GM12892 (cell line): Measurements from ENCODE around the gene DTD1.

Experiments used
- POLR2A ChIP-seq: IDR thresholded peaks from 2 replicates; pipeline ENCODE4 v1.6.1; 2011; ENCODE audit warnings: low read depth, low read length, control low read depth
- POLR2AphosphoS5 ChIP-seq: IDR thresholded peaks from 2 replicates; pipeline ENCODE4 v1.6.1; 2011; ENCODE audit warnings: low read depth, low read length, control low read depth

DNA sequence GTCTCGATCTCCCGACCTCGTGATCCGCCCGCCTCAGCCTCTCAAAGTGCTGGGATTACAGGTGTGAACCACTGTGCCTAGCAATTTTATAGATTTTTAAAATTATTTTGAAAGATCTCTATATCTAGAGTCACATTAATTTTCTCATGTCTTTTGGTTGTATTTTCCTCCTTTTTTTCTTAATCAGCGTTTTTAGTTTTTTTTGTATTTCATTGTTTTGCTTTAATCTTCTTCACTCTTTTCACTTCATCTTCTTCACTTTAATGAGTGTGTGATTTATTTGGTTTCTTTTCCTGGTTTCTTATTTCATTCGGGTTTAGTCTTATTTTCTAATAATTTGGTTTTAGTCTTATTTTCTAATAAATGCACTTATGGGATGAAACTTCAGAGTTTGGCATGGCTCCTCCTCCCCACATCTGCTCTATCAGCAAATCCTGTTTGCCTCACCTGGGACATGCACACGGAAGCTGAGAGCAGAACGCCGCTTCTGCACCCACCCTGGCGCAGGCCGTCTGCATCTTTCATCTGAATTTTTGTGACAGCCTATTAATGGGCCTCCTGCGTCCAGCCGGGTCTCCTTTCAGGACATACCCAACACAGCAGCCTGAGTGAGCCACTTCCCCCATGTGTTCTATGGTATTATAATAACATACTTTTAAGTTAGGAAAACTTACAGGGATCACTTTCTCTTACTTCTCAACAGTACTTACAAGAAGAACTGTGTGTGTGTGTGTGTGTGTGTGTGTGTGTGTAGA lies 35.5 kb downstream of the DTD1 start:
- TF ChIP-seq POLR2AphosphoS5 (no peak), POLR2A (no peak)
